Measurements from ENCODE around the gene LRRC47. TPM values are rescaled to one million over a fixed set of nuclear protein-coding genes. Genes with fewer than 3 reads are reported as not detected.
A peak's percentile ranks its signal among the peaks of the same experiment; 100 is the strongest.

LRRC47 gene
- total and polyA plus RNA-seq, 2 of the 13 experiments (the other 11 are each of a cell fraction or from before 2014, with no cell fraction given), result 18.3 to 52.5 TPM

DNA sequence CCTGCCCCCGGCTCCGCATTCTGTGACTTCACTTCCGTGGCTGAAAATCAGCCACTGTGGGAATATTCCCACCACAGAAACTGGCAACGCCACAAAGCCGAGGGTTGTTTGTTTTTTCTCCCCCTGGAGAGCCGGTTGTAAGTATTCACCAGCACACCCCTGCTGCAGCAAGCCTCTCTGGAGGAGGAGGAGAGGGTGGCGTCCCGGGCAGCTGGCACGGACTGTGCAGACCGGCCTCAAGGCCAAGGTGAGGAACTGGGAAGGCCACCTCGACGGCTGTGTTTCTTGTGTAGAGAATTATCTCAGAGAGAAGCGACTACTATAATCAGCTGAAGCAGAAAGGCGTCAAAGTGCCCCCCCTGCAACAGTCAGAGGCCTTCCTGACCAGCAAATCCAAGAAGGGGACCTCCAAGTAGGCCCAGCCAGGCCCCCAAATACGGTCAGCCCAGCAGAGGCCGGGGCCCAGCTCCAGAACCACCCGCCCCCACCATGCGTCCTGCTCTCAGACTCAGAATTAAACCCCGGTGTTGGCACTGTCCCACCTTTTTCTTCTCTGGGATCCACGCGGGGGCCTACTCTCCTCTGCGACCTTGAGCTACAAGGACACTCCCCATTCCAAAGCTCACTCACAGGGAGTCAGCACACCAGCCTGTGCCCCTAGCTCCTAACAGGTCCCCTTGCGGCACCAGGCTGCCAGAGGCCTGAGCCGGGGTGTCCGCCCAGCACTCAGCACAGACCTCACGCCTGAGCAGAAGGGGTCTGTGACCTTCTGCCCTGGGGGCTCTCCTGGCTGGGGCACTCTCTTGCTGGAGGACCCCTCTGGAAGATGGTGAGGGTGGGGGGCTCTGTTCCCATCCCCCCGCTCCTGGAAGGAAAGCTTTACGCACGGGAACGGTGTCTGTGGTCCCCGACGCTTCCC is 24.9 kb downstream of the LRRC47 start (continued):
- TF ChIP-seq MTF1 (CRISPR knock-in tag; IDR thresholded peaks at IDR 0.05) (no peak; the same call in 1 of the 2 replicates), WIZ (CRISPR knock-in tag; IDR thresholded peaks at IDR 0.05) (no peak), ZSCAN22 (CRISPR knock-in tag; IDR thresholded peaks at IDR 0.05) (no peak), POLR2A (IDR thresholded peaks at IDR 0.05; ENCODE audit: insufficient read depth in 1 of 2, low read depth in 2 of 2, low read length in 2 of 2) (peak in 1 of 2 experiments; percentile 81; a peak in 2 of 4 replicates), ZNF33B (CRISPR knock-in tag; IDR thresholded peaks at IDR 0.05) (no peak; the same call in 1 of the 2 replicates), HNRNPH1 (optimal IDR thresholded peaks at IDR 0.05; ENCODE audit: low read depth, low read length) (no peak), CSRNP2 (CRISPR knock-in tag; conservative IDR thresholded peaks at IDR 0.05; ENCODE audit: low read depth) (no peak), ZNF83 (CRISPR knock-in tag; IDR thresholded peaks at IDR 0.05; ENCODE audit: borderline replicate concordance) (0 out of 2 replicates have a peak, but pooled peaks have one; percentile 14), THAP11 (CRISPR knock-in tag; IDR thresholded peaks at IDR 0.05) (no peak; the same call in 1 of the 2 replicates), RBM22 (optimal IDR thresholded peaks at IDR 0.05; ENCODE audit: low read length) (peak; percentile 28), TGIF2 (CRISPR knock-in tag; IDR thresholded peaks at IDR 0.05) (0 out of 2 replicates have a peak, but pooled peaks have one; percentile 6), ZFP36L2 (CRISPR knock-in tag; IDR thresholded peaks at IDR 0.05) (no peak), ASH2L (IDR thresholded peaks at IDR 0.05; ENCODE audit: insufficient read length, low read depth, low read length) (no peak), ZSCAN29 (CRISPR knock-in tag; conservative IDR thresholded peaks at IDR 0.05) (0 out of 2 replicates have a peak, but pooled peaks have one; percentile 13), IRX3 (CRISPR knock-in tag; IDR thresholded peaks at IDR 0.05; ENCODE audit: borderline replicate concordance, low read depth) (no peak), FOSL2 (CRISPR knock-in tag; IDR thresholded peaks at IDR 0.05) (no peak), ZFP90 (CRISPR knock-in tag; IDR thresholded peaks at IDR 0.05; ENCODE audit: borderline replicate concordance) (0 out of 2 replicates have a peak, but pooled peaks have one; percentile 15), FOXP4 (CRISPR knock-in tag; IDR thresholded peaks at IDR 0.05) (no peak)
- TF ChIP-seq, protein P1, sequence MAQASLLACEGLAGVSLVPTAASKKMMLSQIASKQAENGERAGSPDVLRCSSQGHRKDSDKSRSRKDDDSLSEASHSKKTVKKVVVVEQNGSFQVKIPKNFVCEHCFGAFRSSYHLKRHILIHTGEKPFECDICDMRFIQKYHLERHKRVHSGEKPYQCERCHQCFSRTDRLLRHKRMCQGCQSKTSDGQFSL (CRISPR knock-in tag; IDR thresholded peaks at IDR 0.05), result no peak
- TF ChIP-seq, protein P2, sequence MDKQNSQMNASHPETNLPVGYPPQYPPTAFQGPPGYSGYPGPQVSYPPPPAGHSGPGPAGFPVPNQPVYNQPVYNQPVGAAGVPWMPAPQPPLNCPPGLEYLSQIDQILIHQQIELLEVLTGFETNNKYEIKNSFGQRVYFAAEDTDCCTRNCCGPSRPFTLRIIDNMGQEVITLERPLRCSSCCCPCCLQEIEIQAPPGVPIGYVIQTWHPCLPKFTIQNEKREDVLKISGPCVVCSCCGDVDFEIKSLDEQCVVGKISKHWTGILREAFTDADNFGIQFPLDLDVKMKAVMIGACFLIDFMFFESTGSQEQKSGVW (CRISPR knock-in tag; IDR thresholded peaks at IDR 0.05; ENCODE audit: borderline replicate concordance), result no peak
- TF ChIP-seq, protein P3, sequence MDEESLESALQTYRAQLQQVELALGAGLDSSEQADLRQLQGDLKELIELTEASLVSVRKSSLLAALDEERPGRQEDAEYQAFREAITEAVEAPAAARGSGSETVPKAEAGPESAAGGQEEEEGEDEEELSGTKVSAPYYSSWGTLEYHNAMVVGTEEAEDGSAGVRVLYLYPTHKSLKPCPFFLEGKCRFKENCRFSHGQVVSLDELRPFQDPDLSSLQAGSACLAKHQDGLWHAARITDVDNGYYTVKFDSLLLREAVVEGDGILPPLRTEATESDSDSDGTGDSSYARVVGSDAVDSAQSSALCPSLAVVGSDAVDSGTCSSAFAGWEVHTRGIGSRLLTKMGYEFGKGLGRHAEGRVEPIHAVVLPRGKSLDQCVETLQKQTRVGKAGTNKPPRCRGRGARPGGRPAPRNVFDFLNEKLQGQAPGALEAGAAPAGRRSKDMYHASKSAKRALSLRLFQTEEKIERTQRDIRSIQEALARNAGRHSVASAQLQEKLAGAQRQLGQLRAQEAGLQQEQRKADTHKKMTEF (CRISPR knock-in tag; IDR thresholded peaks at IDR 0.05), result 0 out of 2 replicates have a peak, but pooled peaks have one; percentile 46
